ENCODE results near the gene PELO. TPM values are rescaled to one million over a fixed set of nuclear protein-coding genes. Genes with fewer than 3 reads are reported as not detected.

PELO gene
- total and polyA plus RNA-seq, 2 donors (not counting 3 experiments of a cell fraction or from before 2014, with no cell fraction given) = 8.6 to 13.2 TPM

DNA sequence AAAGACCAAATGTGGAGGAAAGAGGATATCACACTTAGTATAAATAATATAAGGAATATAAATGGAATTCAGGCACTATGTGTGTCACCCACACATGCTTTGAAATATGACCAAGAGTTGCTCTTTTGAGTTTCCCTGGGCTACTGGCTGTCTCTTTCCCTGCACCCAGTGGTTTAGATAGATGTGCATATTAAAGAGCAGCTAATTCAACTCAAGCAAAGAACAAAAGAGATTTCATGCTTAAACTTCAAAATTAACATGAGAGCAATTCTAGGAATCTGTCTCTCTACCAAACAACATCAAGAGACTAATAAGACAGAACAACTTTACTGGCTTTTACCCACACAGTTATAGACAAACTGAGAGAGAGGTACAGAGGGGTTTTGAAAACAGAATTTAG is 38.0 kb upstream of the PELO start:
- Histone ChIP-seq H4K20me1 (replicated peaks; ENCODE audit: control insufficient read depth, extremely low read depth, insufficient read depth, low read length) (no peaks in the 10 kb centered on the region), H3K27ac (ENCODE audit: insufficient read depth, low read depth, low read length) (no peak overlapping the region), H3K9me1 (replicated peaks; ENCODE audit: control insufficient read depth, extremely low read depth, insufficient read depth, low read length) (no peaks in the 10 kb centered on the region), H3K79me2 (ENCODE audit: control insufficient read depth, insufficient read depth, low read length) (no peaks in the 10 kb centered on the region), H3K4me1 (ENCODE audit: control insufficient read depth, extremely low read depth, insufficient read depth, low read length) (no peaks in the 10 kb centered on the region), H3K4me2 (ENCODE audit: insufficient read depth, low read length) (no peak overlapping the region), H3K9me3 (replicated peaks; ENCODE audit: control insufficient read depth, insufficient read depth, low read length) (no peaks in the 10 kb centered on the region), H3K27me3 (ENCODE audit: control insufficient read depth in 2 of 2, insufficient read depth in 2 of 2, low read length in 2 of 2) (no peaks in the 10 kb centered on the region), H3K4me3 (replicated peaks in 1 of 3; ENCODE audit: insufficient read depth in 1 of 3, low read depth in 1 of 3, low read length in 3 of 3) (no peak overlapping the region), H2AFZ (ENCODE audit: low read depth, low read length) (no peak overlapping the region), H3K36me3 (ENCODE audit: control insufficient read depth in 2 of 2, extremely low read depth in 1 of 2, insufficient read depth in 2 of 2, low read length in 2 of 2) (no peaks in the 10 kb centered on the region), H3K9ac (replicated peaks; ENCODE audit: extremely low read depth, insufficient read depth, low read length) (no peak overlapping the region)
- ChIA-PET CTCF (no interaction called here), POLR2A (no interaction called here)
- no peak for DNase-seq (ENCODE audit: low read depth, low spot score)
- TF ChIP-seq FOS (IDR thresholded peaks at IDR 0.05; ENCODE audit: borderline replicate concordance, insufficient read depth, low read length) (no peak), EZH2 (IDR thresholded peaks at IDR 0.05; ENCODE audit: borderline replicate concordance, low read depth, low read length, severe bottlenecking) (no peak), MYC (IDR thresholded peaks at IDR 0.05; ENCODE audit: low read depth, low read length) (no peak), POLR2A (IDR thresholded peaks at IDR 0.05; ENCODE audit: low read depth, low read length) (no peak), JUN (IDR thresholded peaks at IDR 0.05; ENCODE audit: borderline replicate concordance, insufficient read depth, insufficient read length, low read depth) (no peak), GATA2 (IDR thresholded peaks at IDR 0.05; ENCODE audit: insufficient read depth, insufficient read length, low read depth, low read length) (no peak), POLR2AphosphoS5 (IDR thresholded peaks at IDR 0.05; ENCODE audit: insufficient read depth, low read depth, low read length) (no peak), CTCF (IDR thresholded peaks at IDR 0.05; ENCODE audit: extremely low read depth in 1 of 2, insufficient read depth in 1 of 2, low read depth in 1 of 2, low read length in 2 of 2) (no peak)
- TF ChIP-seq, protein P1, sequence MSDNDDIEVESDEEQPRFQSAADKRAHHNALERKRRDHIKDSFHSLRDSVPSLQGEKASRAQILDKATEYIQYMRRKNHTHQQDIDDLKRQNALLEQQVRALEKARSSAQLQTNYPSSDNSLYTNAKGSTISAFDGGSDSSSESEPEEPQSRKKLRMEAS (IDR thresholded peaks at IDR 0.05; ENCODE audit: insufficient read depth, insufficient read length) = no peak
- intact Hi-C loops (cut with micrococcal nuclease) (no loop called here), dilution Hi-C loops (cut with MboI; ENCODE audit: extremely low pct_ligation_motif_present, low sequenced_read_pairs) (no loop called here)
- no peak for FAIRE-seq
- BruUV-seq (replicated peaks) = no TSS peak

Measured in endothelial cell of umbilical vein (primary cell).